B cell (primary cell): ENCODE data around the gene PTPN5. TPM values are rescaled to one million over a fixed set of nuclear protein-coding genes. Genes with fewer than 3 reads are reported as not detected.

Source experiments
- ATAC-seq: fragments of 200-7000 bp; cut with Tn5 transposase; one replicate; pipeline ENCODE4 v1.10.0; 2021; ENCODE audit warnings: low read depth, mild to moderate bottlenecking, moderate number of reproducible peaks, moderate library complexity
- CTCF ChIA-PET: fragments of 350-600 bp; sonication (Branson Sonifier 250); formaldehyde crosslinking; loops from one replicate; lab custom pipeline; 2021; ENCODE audit warnings: antibody characterized with exemption, inconsistent platforms; lab: Charles Lee
- POLR2A ChIA-PET: fragments of 350-600 bp; sonication (Branson Sonifier 250); formaldehyde crosslinking; loops from one replicate; lab custom pipeline; 2021; ENCODE audit warnings: antibody characterized with exemption; lab: Charles Lee
- DNase-seq: peaks from one replicate; pipeline ENCODE4 v3.0.0; 2013
- H2AFZ ChIP-seq: 2 replicates; pipeline ENCODE4 v1.6.1; 2012; ENCODE audit warnings: mild to moderate bottlenecking, low read depth, low read length; ENCODE audit not compliant: insufficient read depth, poor library complexity, severe bottlenecking
- H3K27ac ChIP-seq, 2 donors: 1 replicate in 1 of 2; 2 replicates in 1 of 2; pipeline ENCODE4 v1.5.1; 2012 to 2013; ENCODE audit warnings: low read length in 2 of 2, mild to moderate bottlenecking in 2 of 2, moderate library complexity in 1 of 2
- H3K27me3 ChIP-seq, 4 experiments: fragments of 200-600 bp in 1 of 4; sonication (generic) in 1 of 4; replicated peaks in 1 of 4; 1 replicate in 2 of 4; 2 replicates in 2 of 4; pipeline versions ENCODE4 v1.6.1 to v1.7.0; 2013 to 2016; ENCODE audit warnings: low read length in 3 of 4, mild to moderate bottlenecking in 2 of 4, mixed read lengths in 1 of 4, moderate library complexity in 1 of 4; ENCODE audit not compliant: insufficient read depth in 4 of 4, control insufficient read depth in 3 of 4; ENCODE audit errors: control extremely low read depth in 1 of 4
- H3K36me3 ChIP-seq, 2 experiments: replicated peaks in 1 of 2; 1 replicate in 1 of 2; 2 replicates in 1 of 2; pipeline versions ENCODE4 v1.6.1 to v1.7.1; 2013; ENCODE audit warnings: low read length in 1 of 2; ENCODE audit not compliant: insufficient read depth in 2 of 2, control insufficient read depth in 1 of 2; ENCODE audit errors: control extremely low read depth in 1 of 2, extremely low read depth in 1 of 2
- H3K4me1 ChIP-seq, 2 donors: fragments of 200-600 bp in 1 of 2; sonication (generic) in 1 of 2; 1 replicate in 1 of 2; 2 replicates in 1 of 2; pipeline versions ENCODE4 v1.5.1 to v1.6.1; 2013 to 2017; ENCODE audit warnings: low read length in 2 of 2; ENCODE audit not compliant: control insufficient read depth in 2 of 2, insufficient read depth in 2 of 2
- H3K4me2 ChIP-seq: replicated peaks from 2 replicates; pipeline ENCODE3; 2012; ENCODE audit warnings: mild to moderate bottlenecking, low read depth, low read length; ENCODE audit not compliant: poor library complexity, severe bottlenecking
- H3K4me3 ChIP-seq, 5 experiments: fragments of 200-600 bp in 1 of 5; sonication (generic) in 1 of 5; 1 replicate in 3 of 5; 2 replicates in 2 of 5; pipeline versions ENCODE4 v1.5.1 to v1.7.0; 2011 to 2016; ENCODE audit warnings: low read length in 4 of 5, mild to moderate bottlenecking in 4 of 5, low read depth in 2 of 5, control low read depth in 1 of 5, moderate library complexity in 1 of 5; ENCODE audit not compliant: insufficient read depth in 1 of 5; ENCODE audit errors: control extremely low read depth in 1 of 5, extremely low read depth in 1 of 5
- H3K79me2 ChIP-seq: fragments of 200-600 bp; sonication (generic); one replicate; pipeline ENCODE4 v1.6.0; 2016; ENCODE audit warnings: low read length; ENCODE audit not compliant: control insufficient read depth, insufficient read depth
- H3K9ac ChIP-seq: fragments of 200-600 bp; sonication (generic); 2 replicates; pipeline ENCODE4 v1.6.1; 2017; ENCODE audit warnings: mild to moderate bottlenecking, low read length, moderate library complexity
- H3K9me3 ChIP-seq, 3 donors: one replicate each; pipeline versions ENCODE4 v1.6.1 to v1.7.1; 2013; ENCODE audit warnings: low read length in 2 of 3; ENCODE audit not compliant: control insufficient read depth in 2 of 3, insufficient read depth in 1 of 3; ENCODE audit errors: control extremely low read depth in 1 of 3
- H4K20me1 ChIP-seq: 2 replicates; pipeline ENCODE4 v1.6.0; 2012; ENCODE audit warnings: mild to moderate bottlenecking, low read length; ENCODE audit not compliant: insufficient read depth, control insufficient read depth, poor library complexity, severe bottlenecking
- H3K27ac Mint-ChIP-seq: one replicate; pipeline ENCODE4 v1.8.0; 2021; ENCODE audit warnings: mixed read lengths
- H3K27me3 Mint-ChIP-seq: one replicate; pipeline ENCODE4 v1.8.0; 2021; ENCODE audit warnings: mixed read lengths
- H3K4me1 Mint-ChIP-seq: one replicate; pipeline ENCODE4 v1.8.0; 2021; ENCODE audit warnings: mixed read lengths
- H3K4me3 Mint-ChIP-seq: one replicate; pipeline ENCODE4 v1.8.0; 2021; ENCODE audit warnings: mixed read lengths
- H3K9me3 Mint-ChIP-seq: one replicate; pipeline ENCODE4 v1.8.0; 2022; ENCODE audit warnings: mixed read lengths; ENCODE audit not compliant: insufficient read depth
- CTCF ChIP-seq: fragments of 200-600 bp; IDR thresholded peaks from one replicate; pipeline ENCODE4 v1.8.0; 2022; ENCODE audit warnings: antibody characterized with exemption, mild to moderate bottlenecking
- EZH2 ChIP-seq: IDR thresholded peaks from 2 replicates; pipeline ENCODE4 v1.6.1; 2012; ENCODE audit warnings: borderline replicate concordance, low read depth, mild to moderate bottlenecking, moderate library complexity, low read length; ENCODE audit not compliant: insufficient read depth, poor library complexity, severe bottlenecking
- WGBS: methylation state at CpG from one replicate; pipeline ENCODE4 v1.1.5; 2013; ENCODE audit warnings: missing lambda C conversion rate; ENCODE audit not compliant: insufficient coverage; 5-methylcytosine and 5-hydroxymethylcytosine counted together
- intact Hi-C: fragments of 100-400 bp; cut with micrococcal nuclease; formaldehyde crosslinking; loops from one replicate; pipeline ENCODE4 v1.10.0; 2022
- polyA plus RNA-seq: library from polyadenylated mRNA; depleted of rRNA; stranded (reverse); fragments of >200 nt; gene quantifications from 2 replicates; pipeline ENCODE4 v1.2.3, GENCODE V29; 2012
- total RNA-seq, 2 donors: library from RNA; stranded (reverse); fragments of 120-200 nt in 1 of 2; gene quantifications; 1 replicate in 1 of 2; 2 replicates in 1 of 2; pipeline versions ENCODE4 v1.2.3 to v1.2.4, GENCODE V29; 2013 to 2022

Gene PTPN5
- total and polyA plus RNA-seq, 2 donors (not counting 1 experiment from before 2014, with no cell fraction given) = not detected

GRCh38 chr11:18804199-18804999, 12.8 kb upstream of the PTPN5 start:
- Mint-ChIP-seq H3K4me3 (no peak overlapping the region), H3K4me1 (no peaks in the 10 kb centered on the region), H3K27ac (no peak overlapping the region), H3K9me3 (no peaks in the 10 kb centered on the region), H3K27me3 (peaks cover 27% of the 10 kb centered on the region)
- no peak for DNase-seq
- no peak for TF ChIP-seq EZH2
- TF ChIP-seq CTCF = no peak
- Histone ChIP-seq H3K9me3 (no peaks in the 10 kb centered on the region), H3K4me1 (no peaks in the 10 kb centered on the region), H3K27me3 (peaks cover 0 to 2% (median 0%) of the 10 kb centered on the region in 4 experiments), H3K9ac (no peak overlapping the region), H2AFZ (no peak overlapping the region), H3K79me2 (no peaks in the 10 kb centered on the region), H3K4me2 (no peak overlapping the region), H3K4me3 (no peak overlapping the region), H3K27ac (no peak overlapping the region), H3K36me3 (no peaks in the 10 kb centered on the region), H4K20me1 (no peaks in the 10 kb centered on the region)
- no peak for ATAC-seq
- intact Hi-C loops = no loop called here
- whole genome bisulfite sequencing = no CpG with 5 or more reads among the region's 4 CpGs
- ChIA-PET CTCF (no interaction called here), POLR2A (no interaction called here)
